ENCODE measurements around the gene LIN7C.
A peak's percentile ranks its signal among the peaks of the same experiment; 100 is the strongest.

The LIN7C gene

DNA sequence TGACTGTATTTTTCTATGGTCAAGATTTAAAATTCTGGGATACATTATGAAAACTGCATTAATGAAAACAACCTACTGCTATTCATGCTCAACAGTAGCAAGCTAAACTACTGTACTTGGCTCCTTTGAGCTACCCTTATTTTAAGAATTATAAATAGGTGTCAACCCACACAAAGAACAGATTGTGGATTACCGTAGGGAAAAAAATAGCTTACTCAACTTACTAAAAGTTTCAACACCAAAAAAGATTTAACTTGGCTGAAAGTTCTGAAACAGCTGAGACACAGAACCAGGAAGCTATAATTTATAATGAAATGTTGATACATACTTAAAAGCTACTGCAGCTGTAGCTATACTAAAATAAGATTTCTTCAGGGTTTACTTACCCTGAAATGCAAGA, 10.1 kb downstream of the LIN7C start:
- ATAC-seq (ENCODE audit: low read depth) (no peak), DNase-seq (ENCODE audit: low spot score in 2 of 2) (no peak)
- H3K27ac Mint-ChIP-seq: no peak overlapping the region
- no peak overlapping the region for H3K4me3 Mint-ChIP-seq
- H3K36me3 Mint-ChIP-seq: peaks cover 11% of the 10 kb centered on the region
- peaks cover 4% of the 10 kb centered on the region for H3K4me1 Mint-ChIP-seq
- no peaks in the 10 kb centered on the region for H3K27me3 Mint-ChIP-seq
- no peaks in the 10 kb centered on the region for H3K9me3 Mint-ChIP-seq

DNA sequence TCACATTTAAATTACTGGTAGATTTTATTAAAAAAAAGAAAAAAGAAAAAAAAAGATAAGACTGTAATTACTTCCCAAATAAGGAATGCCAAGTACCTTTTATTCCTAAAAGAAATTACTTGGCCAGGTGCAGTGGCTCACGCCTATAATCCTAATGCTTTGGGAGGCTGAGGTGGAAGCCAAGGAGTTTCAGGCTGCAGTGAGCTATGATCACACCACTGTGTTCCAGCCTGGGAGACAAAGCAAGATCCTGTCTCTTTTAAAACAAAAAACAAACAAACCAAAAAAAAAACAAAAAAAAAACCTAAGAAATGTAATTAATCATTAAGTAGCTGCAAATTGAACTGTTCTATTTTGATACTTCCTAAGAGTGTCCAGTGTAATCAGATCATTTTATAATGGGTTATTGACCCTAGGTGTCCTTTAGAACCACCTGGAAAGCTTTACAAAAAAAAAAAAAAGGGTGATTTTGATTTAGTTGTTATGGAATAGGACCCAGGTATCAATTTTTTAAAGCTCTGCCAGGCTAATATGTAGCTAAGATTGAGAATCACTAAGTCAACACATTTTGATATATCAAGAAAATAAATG, 10.8 kb downstream of the LIN7C start:
- no peak overlapping the region for H3K4me3 Mint-ChIP-seq
- H3K4me1 Mint-ChIP-seq: peaks cover 4% of the 10 kb centered on the region
- H3K9me3 Mint-ChIP-seq: no peaks in the 10 kb centered on the region
- DNase-seq (ENCODE audit: low spot score in 2 of 2) (no peak), ATAC-seq (ENCODE audit: low read depth) (no peak)
- no peak overlapping the region for H3K27ac Mint-ChIP-seq
- H3K27me3 Mint-ChIP-seq: no peaks in the 10 kb centered on the region
- peaks cover 13% of the 10 kb centered on the region for H3K36me3 Mint-ChIP-seq

DNA sequence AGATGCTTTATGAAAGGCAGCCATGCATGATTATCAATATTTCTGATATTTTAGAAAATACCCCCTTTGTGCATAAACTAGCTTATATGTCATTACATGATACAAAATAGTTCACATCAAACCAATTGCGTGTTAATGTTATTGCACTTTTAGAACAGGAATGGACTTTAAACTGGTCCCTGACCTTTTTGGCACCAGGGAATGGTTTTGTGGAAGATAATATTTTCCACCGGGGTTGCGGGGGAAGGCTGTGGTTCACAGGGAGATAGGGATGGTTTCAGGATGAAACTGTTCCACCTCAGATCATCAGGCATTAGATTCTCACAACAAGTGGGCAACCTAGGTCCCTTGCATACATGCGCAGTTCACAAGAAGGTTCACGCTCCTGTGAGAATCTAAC, 17.5 kb downstream of the LIN7C start:
- H3K9me3 Mint-ChIP-seq: no peaks in the 10 kb centered on the region
- ATAC-seq (ENCODE audit: low read depth): no peak

DNA sequence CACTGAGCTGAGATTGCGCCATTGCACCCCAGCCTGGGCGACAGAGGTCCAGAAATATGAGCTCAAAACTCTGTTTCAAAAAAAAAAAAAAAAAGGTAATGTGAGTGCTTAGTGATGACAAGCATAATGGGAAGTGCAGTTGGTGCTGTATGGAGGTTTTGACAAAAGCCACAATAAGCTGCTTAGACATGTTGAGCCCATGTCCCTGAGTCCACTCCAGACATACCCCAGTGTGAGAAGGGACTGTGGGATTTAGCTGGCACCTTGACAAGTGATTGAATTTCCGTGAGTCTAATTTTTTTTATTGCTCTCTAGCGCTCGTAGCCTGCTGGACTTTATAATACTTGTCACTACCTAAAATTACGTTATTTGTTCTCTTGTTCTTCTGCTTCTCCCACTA, 18.9 kb downstream of the LIN7C start:
- Mint-ChIP-seq H3K9me3 (no peaks in the 10 kb centered on the region), H3K27me3 (no peaks in the 10 kb centered on the region), H3K4me3 (no peak overlapping the region), H3K27ac (no peak overlapping the region), H3K36me3 (peaks cover 7% of the 10 kb centered on the region), H3K4me1 (peaks cover 5% of the 10 kb centered on the region)
- DNase-seq (ENCODE audit: low spot score in 2 of 2): no peak
- ATAC-seq (ENCODE audit: low read depth): no peak

More for the DNA sequence above, 17.5 kb downstream of the LIN7C start:
- Mint-ChIP-seq H3K27me3 (no peaks in the 10 kb centered on the region), H3K36me3 (peaks cover 6% of the 10 kb centered on the region), H3K4me3 (no peak overlapping the region), H3K4me1 (peaks cover 3% of the 10 kb centered on the region), H3K27ac (no peak overlapping the region)
- no peak for DNase-seq (ENCODE audit: low spot score in 2 of 2)

DNA sequence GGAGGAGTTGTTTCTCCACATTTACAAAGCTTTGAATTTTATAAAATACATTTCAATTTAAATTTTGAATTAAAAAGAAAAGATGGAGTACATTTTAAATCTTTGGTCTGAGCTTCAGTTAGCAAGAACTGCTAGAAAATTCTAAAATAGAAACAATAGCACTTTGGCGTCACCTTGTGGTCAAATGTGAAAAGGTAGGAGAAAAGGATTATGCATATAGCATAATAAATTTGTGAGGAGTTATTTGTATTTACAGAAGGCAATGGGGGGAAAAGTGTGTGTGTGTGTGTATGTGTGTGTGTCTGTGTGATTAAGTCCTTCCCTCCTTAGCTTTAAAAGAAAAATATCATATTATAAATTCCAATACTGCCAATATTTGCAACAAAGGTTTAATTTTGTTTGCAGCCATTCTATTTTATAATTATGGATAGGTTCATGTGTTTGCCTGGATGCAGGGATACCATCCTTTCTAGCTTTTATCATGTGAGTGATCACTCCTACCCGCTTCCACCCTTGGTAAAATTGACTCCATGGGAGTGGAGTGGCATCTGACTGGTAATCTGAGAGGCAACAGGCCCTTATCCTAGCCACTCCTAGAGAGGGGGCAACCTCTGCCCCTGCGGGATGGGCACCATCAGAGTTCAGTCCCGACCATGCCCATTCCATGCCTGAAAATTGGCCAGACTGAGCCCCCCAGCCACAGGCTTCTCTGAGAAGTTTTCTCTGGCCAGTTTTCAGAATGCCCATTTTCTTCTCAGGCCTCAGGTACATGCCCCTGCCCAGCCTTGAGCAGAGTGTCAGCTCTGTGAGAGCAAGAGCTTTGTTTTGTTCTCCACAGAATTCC, 20.4 kb downstream of the LIN7C start:
- Mint-ChIP-seq H3K4me3 (no peak overlapping the region), H3K36me3 (peaks cover 4% of the 10 kb centered on the region), H3K27me3 (no peaks in the 10 kb centered on the region), H3K4me1 (peaks cover 6% of the 10 kb centered on the region), H3K9me3 (no peaks in the 10 kb centered on the region), H3K27ac (no peak overlapping the region)
- ATAC-seq (ENCODE audit: low read depth): peak; percentile 38
- DNase-seq (ENCODE audit: low spot score in 2 of 2): peak; percentile 37 to 45

DNA sequence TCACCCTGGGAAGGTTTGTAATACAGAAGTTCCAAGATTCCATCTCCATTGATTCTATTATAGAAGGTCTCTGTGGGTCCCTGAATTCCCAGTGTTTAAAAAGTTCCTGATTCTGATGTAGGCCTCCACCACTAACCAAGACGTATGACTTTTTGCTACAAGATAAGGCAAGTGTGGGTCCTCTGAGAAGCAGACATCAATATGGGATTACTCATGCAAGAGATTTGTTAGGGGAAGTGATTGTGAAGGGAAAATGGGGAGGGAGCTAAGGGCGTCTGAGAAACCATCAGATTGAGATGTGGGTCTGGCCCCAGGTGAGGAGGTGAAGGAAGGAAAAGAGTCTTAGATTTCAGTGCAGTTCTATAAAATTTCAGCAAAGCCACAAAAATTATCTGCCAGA, 23.8 kb downstream of the LIN7C start:
- Mint-ChIP-seq H3K27ac (no peak overlapping the region), H3K4me1 (peaks cover 6% of the 10 kb centered on the region), H3K36me3 (peaks cover 2% of the 10 kb centered on the region), H3K4me3 (no peak overlapping the region), H3K27me3 (no peaks in the 10 kb centered on the region), H3K9me3 (no peaks in the 10 kb centered on the region)
- no peak for DNase-seq (ENCODE audit: low spot score in 2 of 2)
- ATAC-seq (ENCODE audit: low read depth): no peak

DNA sequence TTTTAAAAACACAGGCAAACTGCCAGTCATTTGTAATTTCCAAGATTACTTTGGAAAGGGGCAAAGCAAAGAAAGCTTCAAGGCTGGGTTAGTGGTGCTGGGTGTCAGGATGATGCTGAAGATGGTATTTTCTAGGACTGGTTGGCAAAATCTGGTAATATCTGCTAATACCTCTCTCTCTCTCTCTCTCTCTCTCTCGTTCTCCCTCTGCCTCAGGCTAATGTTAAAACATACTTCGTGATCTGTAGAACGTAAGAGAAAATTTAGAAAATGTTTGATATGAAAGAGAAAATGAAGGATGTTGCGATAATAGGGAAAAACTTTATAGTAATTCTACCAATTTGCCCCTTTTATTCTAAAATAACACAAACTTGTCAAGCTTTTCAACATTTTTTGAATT, 24.6 kb downstream of the LIN7C start:
- Mint-ChIP-seq H3K27ac (no peak overlapping the region), H3K4me3 (no peak overlapping the region), H3K27me3 (no peaks in the 10 kb centered on the region), H3K9me3 (no peaks in the 10 kb centered on the region), H3K4me1 (peaks cover 6% of the 10 kb centered on the region), H3K36me3 (peaks cover 2% of the 10 kb centered on the region)
- DNase-seq (ENCODE audit: low spot score in 2 of 2) (no peak), ATAC-seq (ENCODE audit: low read depth) (no peak)

DNA sequence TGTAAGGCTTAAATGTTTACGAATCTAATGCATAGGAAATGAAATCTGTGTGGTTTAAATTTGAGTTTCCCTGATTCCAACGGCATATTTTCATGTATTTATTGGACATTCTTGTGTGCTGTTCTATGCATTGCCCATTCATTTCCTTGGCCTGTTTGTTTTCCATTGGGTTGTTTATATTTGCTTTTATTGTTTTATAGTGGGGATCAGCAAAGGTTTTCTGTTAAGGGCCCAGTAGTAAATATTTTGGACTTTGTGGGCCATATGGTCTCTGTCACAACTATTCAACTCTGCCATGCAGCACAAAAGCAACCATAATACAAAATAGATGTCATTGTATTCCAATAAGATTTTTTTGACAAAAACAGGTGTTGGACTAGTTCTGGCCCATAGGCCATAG, 28.7 kb downstream of the LIN7C start:
- Mint-ChIP-seq H3K27me3 (no peaks in the 10 kb centered on the region), H3K36me3 (peaks cover 1% of the 10 kb centered on the region), H3K9me3 (peaks cover 3% of the 10 kb centered on the region), H3K27ac (no peak overlapping the region), H3K4me1 (peaks cover 2% of the 10 kb centered on the region), H3K4me3 (no peak overlapping the region)
- no peak for ATAC-seq (ENCODE audit: low read depth)
- DNase-seq (ENCODE audit: low spot score in 2 of 2): no peak

DNA sequence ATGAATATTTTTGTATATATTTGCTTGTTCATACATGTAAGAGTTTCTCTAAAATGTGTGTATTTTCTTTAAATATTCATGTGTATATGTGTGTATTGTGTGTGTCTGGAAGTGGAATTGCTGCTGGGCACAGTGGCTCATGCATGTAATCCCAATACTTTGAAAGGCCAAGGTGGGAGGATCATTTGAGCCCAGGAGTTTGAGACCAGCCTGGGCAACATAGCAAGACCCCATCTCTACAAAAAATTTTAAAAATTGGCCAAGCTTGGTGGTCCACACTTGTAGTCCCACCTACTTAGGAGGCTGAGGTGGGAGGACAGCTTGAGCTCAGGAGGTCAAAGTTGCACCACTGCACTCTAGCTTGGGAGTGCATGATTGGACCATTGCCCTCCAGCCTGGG, 29.3 kb downstream of the LIN7C start:
- H3K27me3 Mint-ChIP-seq: no peaks in the 10 kb centered on the region
- DNase-seq (ENCODE audit: low spot score in 2 of 2) (no peak), ATAC-seq (ENCODE audit: low read depth) (no peak)
- H3K9me3 Mint-ChIP-seq: peaks cover 3% of the 10 kb centered on the region
- H3K4me3 Mint-ChIP-seq: no peak overlapping the region
- no peaks in the 10 kb centered on the region for H3K36me3 Mint-ChIP-seq
- H3K27ac Mint-ChIP-seq: no peak overlapping the region
- peaks cover 4% of the 10 kb centered on the region for H3K4me1 Mint-ChIP-seq

DNA sequence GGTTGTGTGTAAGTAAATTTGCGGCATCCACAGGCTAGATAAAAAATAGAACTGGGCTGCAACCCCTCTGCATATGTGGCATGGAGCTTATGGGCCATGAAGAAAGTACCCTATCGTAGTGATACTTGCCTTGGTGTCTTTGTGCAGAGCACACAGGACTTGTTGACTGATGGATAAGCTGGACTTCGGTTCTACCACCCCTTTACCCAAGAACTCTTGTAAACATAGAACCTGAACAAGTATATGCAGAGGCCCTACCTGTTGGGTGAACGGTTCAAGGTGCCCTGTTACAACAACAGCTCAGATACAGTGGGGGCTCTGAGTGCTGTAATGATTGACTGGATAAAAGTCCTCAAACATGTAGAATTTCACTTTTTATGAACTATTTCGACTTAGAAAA, 30.9 kb downstream of the LIN7C start:
- Mint-ChIP-seq H3K4me3 (no peak overlapping the region), H3K9me3 (peaks cover 3% of the 10 kb centered on the region), H3K27ac (no peak overlapping the region), H3K36me3 (no peaks in the 10 kb centered on the region), H3K4me1 (peaks cover 11% of the 10 kb centered on the region), H3K27me3 (no peaks in the 10 kb centered on the region)
- ATAC-seq (ENCODE audit: low read depth): no peak
- DNase-seq (ENCODE audit: low spot score in 2 of 2): no peak

DNA sequence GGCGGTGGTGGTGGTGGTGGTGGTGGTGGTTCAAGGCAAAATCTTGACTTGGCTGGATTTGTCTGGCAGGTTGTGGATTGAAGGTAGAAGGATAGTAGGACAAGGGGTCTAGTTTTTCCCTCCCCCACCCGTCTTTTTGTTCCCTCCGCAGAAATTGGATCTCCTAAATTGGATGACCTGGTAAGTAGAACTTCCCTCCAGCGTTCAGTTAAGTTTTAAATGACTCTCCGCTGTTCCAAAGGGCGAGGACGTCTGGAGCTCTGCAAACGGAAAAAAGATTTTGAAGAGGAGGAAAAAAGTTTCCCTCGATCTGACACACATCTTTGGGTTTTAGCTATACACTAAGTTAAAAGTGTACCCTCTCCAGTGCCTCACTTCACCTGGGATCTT, 33.6 kb downstream of the LIN7C start:
- Mint-ChIP-seq H3K9me3 (peaks cover 3% of the 10 kb centered on the region), H3K4me3 (peak overlapping the region; percentile 94), H3K36me3 (no peaks in the 10 kb centered on the region), H3K27me3 (no peaks in the 10 kb centered on the region), H3K4me1 (peaks cover 14% of the 10 kb centered on the region), H3K27ac (peak overlapping the region; percentile 78)
- DNase-seq (ENCODE audit: low spot score in 2 of 2) (no peak), ATAC-seq (ENCODE audit: low read depth) (no peak)

DNA sequence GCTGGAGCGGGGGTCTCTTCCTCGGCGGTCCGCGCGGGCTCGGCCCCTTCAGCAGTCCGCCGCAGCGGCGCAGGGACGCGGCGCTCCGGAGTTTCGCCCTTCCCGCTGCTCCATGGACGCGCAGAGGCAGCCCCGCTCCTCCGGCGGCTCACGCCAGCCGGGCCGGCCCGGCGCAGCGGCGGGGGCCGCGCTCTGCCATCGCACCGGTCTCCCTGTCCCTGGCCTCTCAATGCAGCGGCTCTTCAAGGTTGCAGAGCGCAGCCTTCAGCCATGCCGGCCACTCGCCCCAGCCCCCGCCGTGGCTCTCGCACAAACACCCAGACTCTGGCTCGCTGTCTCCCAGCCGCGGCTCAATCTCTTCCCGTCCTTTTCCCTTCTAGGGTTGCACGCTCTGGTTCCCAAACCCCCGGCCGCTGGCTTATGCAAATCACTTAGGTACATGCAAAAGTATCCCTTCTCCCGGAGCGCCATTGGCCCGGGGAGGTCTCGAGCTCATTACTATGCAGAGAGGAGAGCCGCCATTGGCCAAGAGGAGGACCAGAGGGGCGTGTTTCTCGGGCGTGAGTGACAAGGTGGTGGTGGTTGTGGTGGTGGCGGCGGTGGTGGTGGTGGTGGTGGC, 34.1 kb downstream of the LIN7C start, which contains the start of gene LGR4:
LGR4 (minus strand) TSS at position 393 of the 619 bp plus-strand sequence. CDS start 488 bp downstream, outside the sequence.
- Mint-ChIP-seq H3K27ac (peak within 1 kb of the TSS; percentile 78), H3K4me3 (peak within 1 kb of the TSS; percentile 94), H3K4me1 (peaks cover 14% of the 10 kb centered on the region), H3K9me3 (peaks cover 3% of the 10 kb centered on the region), H3K27me3 (no peaks in the 10 kb centered on the region), H3K36me3 (no peaks in the 10 kb centered on the region)
- ATAC-seq (ENCODE audit: low read depth): peak; percentile 90
- peak; percentile 45 to 53 for DNase-seq (ENCODE audit: low spot score in 2 of 2)

DNA sequence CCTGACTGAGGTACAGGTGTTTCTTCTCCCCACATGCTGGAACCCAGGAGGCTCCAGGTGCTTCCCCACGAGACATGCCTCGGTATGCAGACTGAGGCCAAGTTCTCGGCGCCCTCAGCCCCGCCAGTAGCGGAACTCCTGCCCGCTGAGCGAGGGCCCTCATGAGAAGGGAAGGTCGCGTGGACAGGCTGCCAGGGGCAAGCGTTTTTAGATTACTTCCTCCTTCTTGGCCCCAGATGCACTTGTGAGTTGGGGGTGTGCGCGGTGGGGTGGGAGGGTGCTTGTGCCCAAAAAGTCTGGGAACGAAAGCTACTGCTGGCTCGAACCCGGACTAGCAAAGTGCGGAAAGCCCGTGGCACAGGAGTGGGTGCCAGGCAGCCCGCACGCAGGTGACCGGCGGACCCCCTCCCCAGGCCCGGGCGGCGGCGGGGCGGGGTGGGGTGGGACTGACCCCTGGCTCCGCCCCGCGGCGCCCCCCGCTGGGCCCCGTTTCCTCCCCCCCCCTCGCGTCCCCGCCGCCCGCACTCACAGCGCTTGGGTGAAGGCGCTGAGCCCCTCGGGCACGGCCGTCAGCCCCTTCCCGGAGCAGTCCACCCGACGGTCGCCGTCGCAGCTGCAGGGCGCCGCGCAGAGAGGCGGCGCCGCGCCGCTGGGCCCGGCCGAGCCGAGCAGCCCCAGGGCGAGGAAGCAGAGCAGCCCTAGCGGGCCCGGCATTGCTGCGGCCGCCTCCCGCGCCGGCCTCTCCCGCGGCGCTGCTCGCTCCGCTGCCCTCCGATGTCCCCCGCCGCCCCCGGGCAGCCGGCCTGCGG, 34.8 kb downstream of the LIN7C start:
- Mint-ChIP-seq H3K36me3 (no peaks in the 10 kb centered on the region), H3K9me3 (peaks cover 1% of the 10 kb centered on the region), H3K27me3 (no peaks in the 10 kb centered on the region), H3K4me1 (peaks cover 14% of the 10 kb centered on the region), H3K4me3 (peak overlapping the region; percentile 88), H3K27ac (no peak overlapping the region)
- peak; percentile 9 to 25 for DNase-seq (ENCODE audit: low spot score in 2 of 2)
- peak; percentile 59 for ATAC-seq (ENCODE audit: low read depth)

Data from memory B cell (primary cell).